ENCODE data around the gene GPRIN3. TPM values are rescaled to one million over a fixed set of nuclear protein-coding genes. Genes with fewer than 3 reads are reported as not detected.

GPRIN3 gene
- 35.1 TPM for total RNA-seq

GRCh38 chr4:89307446-89308160 lies at the start of gene GPRIN3:
TSS of gene GPRIN3 (minus strand) at chr4:89307800. CDS start at chr4:89250110, 57,690 bp downstream.

Other genes starting within 250 kb of the GPRIN3 start
- gene TIGD2, start 196.3 kb downstream of the GPRIN3 start, total RNA-seq, result 11.3 TPM